Measurements from ENCODE around the gene LAMA5. TPM values are rescaled to one million over a fixed set of nuclear protein-coding genes. Genes with fewer than 3 reads are reported as not detected.

LAMA5 gene
- total RNA-seq, 1 donor from 2014 or later: 89.3 TPM

- intact Hi-C loops (cut with DNase I): no loop called here
- ATAC-seq (peak; percentile 66), DNase-seq (ENCODE audit: missing footprints) (no peak)
These were observed 90.7 kb downstream of the LAMA5 start for GRCh38 chr20:62276439-62276838.

- no peak for ATAC-seq
- DNase-seq (ENCODE audit: missing footprints): no peak
- intact Hi-C loops (cut with DNase I): no loop called here
These were observed 91.9 kb downstream of the LAMA5 start for GRCh38 chr20:62275219-62275618.

- ATAC-seq (no peak), DNase-seq (ENCODE audit: missing footprints) (no peak)
- intact Hi-C loops (cut with DNase I): no loop called here
These were observed 92.7 kb downstream of the LAMA5 start for GRCh38 chr20:62274332-62274950.

GRCh38 chr20:62273416-62273815 is 93.7 kb downstream of the LAMA5 start:
- no peak for ATAC-seq

GRCh38 chr20:62272200-62272599 is 94.9 kb downstream of the LAMA5 start:
- intact Hi-C loops (cut with DNase I): no loop called here
- DNase-seq (ENCODE audit: missing footprints): no peak
- ATAC-seq: no peak

More at GRCh38 chr20:62273416-62273815, 93.7 kb downstream of the LAMA5 start:
- intact Hi-C loops (cut with DNase I): no loop called here
- DNase-seq (ENCODE audit: missing footprints): no peak

GRCh38 chr20:62269871-62270270 is 97.2 kb downstream of the LAMA5 start:
- intact Hi-C loops (cut with DNase I): no loop called here
- ATAC-seq: no peak
- no peak for DNase-seq (ENCODE audit: missing footprints)

- no peak for ATAC-seq
- intact Hi-C loops (cut with DNase I): no loop called here
- no peak for DNase-seq (ENCODE audit: missing footprints)
These were observed 97.7 kb downstream of the LAMA5 start for GRCh38 chr20:62269378-62269777.

- no peak for ATAC-seq
- no peak for DNase-seq (ENCODE audit: missing footprints)
- intact Hi-C loops (cut with DNase I): no loop called here
These were observed 98.7 kb downstream of the LAMA5 start for GRCh38 chr20:62268228-62268900.

- DNase-seq (ENCODE audit: missing footprints) (no peak), ATAC-seq (peak; percentile 82)
- intact Hi-C loops (cut with DNase I): no loop called here
These were observed 99.6 kb downstream of the LAMA5 start for GRCh38 chr20:62267543-62267942.

- ATAC-seq (no peak), DNase-seq (ENCODE audit: missing footprints) (no peak)
- intact Hi-C loops (cut with DNase I): no loop called here
These were observed 100.3 kb downstream of the LAMA5 start for GRCh38 chr20:62266851-62267250.

- ATAC-seq: no peak
- intact Hi-C loops (cut with DNase I): no loop called here
- no peak for DNase-seq (ENCODE audit: missing footprints)
These were observed 100.8 kb downstream of the LAMA5 start for GRCh38 chr20:62266340-62266739.

GRCh38 chr20:62265365-62265764 is 101.7 kb downstream of the LAMA5 start:
- DNase-seq (ENCODE audit: missing footprints) (no peak), ATAC-seq (no peak)
- intact Hi-C loops (cut with DNase I): no loop called here

GRCh38 chr20:62263396-62263795 is 103.7 kb downstream of the LAMA5 start:
- intact Hi-C loops (cut with DNase I): no loop called here
- ATAC-seq (no peak), DNase-seq (ENCODE audit: missing footprints) (no peak)

- intact Hi-C loops (cut with DNase I): no loop called here
- DNase-seq (ENCODE audit: missing footprints) (no peak), ATAC-seq (no peak)
These were observed 105.0 kb downstream of the LAMA5 start for GRCh38 chr20:62262064-62262463.

- ATAC-seq: no peak
- DNase-seq (ENCODE audit: missing footprints): no peak
- intact Hi-C loops (cut with DNase I): no loop called here
These were observed 107.9 kb downstream of the LAMA5 start for GRCh38 chr20:62259294-62259565.

Small RNAs within 50 kb of the gene (microRNA-seq; reads per million reads assigned to microRNA genes)
- not detected for gene MIR4758

Other genes starting within 250 kb of the LAMA5 start
- 55.2 TPM for gene LSM14B, start 244.8 kb downstream of the LAMA5 start, total RNA-seq
- 230 TPM for gene PSMA7, start 223.9 kb downstream of the LAMA5 start, total RNA-seq
- 7.8 TPM for gene SS18L1, start 223.5 kb downstream of the LAMA5 start, total RNA-seq
- 21.6 TPM for gene MTG2, start 184.3 kb downstream of the LAMA5 start, total RNA-seq
- gene HRH3, start 147.0 kb downstream of the LAMA5 start, total RNA-seq: not detected
- 59.5 TPM for gene OSBPL2, start 128.8 kb downstream of the LAMA5 start, total RNA-seq
- gene ADRM1, start 64.3 kb downstream of the LAMA5 start, total RNA-seq: 73.9 TPM
- gene RPS21, start 19.8 kb upstream of the LAMA5 start, total RNA-seq: 782 TPM
- 18.1 TPM for gene CABLES2, start 40.0 kb upstream of the LAMA5 start, total RNA-seq
- not detected for gene RBBP8NL, start 60.2 kb upstream of the LAMA5 start, total RNA-seq
- gene GATA5, start 108.7 kb upstream of the LAMA5 start, total RNA-seq: 1.7 TPM